Measurements from ENCODE around the gene RETNLB.

Gene RETNLB

DNA sequence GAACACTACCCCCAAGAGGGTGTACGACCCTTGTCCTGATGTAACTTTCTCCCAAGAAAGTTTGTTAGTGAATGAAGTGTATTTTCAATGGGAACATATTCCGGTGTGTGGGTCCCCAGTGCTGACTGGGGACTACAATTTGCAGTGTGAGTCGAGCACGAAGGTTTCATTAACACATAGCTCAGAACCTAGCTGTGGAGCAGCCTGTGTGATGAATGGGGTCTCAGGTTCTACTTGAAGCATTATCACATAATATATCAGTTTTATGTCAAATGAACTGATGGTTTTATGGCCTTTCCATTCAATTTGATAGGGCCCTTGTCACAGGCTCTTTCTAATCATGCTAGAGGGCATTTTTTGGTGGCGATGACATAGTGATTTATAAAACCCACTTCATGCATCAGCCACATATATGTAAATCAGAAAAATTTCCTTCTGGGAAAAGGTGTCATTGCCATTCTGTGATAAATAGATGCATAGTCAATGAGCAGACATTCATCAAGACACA lies 44.1 kb downstream of the RETNLB start:
- no peak for DNase-seq (ENCODE audit: low read depth)
- H3K4me3 ChIP-seq (ENCODE audit: control insufficient read depth, low read depth, low read length): no peak overlapping the region
- TF ChIP-seq, protein P1, sequence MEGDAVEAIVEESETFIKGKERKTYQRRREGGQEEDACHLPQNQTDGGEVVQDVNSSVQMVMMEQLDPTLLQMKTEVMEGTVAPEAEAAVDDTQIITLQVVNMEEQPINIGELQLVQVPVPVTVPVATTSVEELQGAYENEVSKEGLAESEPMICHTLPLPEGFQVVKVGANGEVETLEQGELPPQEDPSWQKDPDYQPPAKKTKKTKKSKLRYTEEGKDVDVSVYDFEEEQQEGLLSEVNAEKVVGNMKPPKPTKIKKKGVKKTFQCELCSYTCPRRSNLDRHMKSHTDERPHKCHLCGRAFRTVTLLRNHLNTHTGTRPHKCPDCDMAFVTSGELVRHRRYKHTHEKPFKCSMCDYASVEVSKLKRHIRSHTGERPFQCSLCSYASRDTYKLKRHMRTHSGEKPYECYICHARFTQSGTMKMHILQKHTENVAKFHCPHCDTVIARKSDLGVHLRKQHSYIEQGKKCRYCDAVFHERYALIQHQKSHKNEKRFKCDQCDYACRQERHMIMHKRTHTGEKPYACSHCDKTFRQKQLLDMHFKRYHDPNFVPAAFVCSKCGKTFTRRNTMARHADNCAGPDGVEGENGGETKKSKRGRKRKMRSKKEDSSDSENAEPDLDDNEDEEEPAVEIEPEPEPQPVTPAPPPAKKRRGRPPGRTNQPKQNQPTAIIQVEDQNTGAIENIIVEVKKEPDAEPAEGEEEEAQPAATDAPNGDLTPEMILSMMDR (conservative IDR thresholded peaks at IDR 0.05; ENCODE audit: control insufficient read depth, insufficient read depth, low read depth, low read length): no peak
